Measurements from ENCODE around the gene STXBP2.

STXBP2 gene

DNA sequence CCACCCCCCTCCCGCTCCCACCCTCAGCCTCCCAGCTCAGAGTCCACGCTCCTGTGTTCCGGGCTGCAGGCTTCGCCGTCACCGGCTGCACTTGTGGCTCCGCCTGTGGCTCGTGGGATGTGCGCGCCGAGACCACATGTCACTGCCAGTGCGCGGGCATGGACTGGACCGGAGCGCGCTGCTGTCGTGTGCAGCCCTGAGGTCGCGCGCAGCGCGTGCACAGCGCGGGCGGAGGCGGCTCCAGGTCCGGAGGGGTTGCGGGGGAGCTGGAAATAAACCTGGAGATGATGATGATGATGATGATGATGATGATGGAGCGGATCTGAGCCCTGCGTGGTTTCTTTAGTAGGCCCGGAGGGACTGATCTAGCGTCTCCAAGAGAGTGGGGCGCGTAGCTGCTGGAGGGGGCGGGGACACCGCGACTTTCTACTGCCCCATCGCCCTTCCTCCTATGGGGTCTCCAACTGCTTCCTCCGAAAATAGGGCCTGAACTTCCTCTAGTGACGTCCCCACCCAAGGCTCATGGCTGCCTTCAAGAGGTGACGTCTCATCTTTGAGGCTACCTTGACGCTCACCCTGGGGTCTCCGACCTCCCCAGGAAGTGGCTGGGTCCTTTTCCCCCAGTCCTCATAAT is 33.4 kb downstream of the STXBP2 start:
- ChIA-PET CTCF (interaction anchor here (0.6 to 1.5 kb wide), 4 partner anchors 10 to 316 kb away, joined by 3 to 6 read pairs (median 4); partner anchors contain the start of gene TRAPPC5), POLR2A (interaction anchor here (0.6 kb wide), 1 partner anchor 11 kb away, joined by 4 read pairs; no protein-coding TSS in a partner anchor)
- H3K4me3 ChIP-seq (ENCODE audit: low read depth, low read length), result peak overlapping the region; percentile 20
- no peak overlapping the region for H3K27ac ChIP-seq (ENCODE audit: extremely low read depth, low read depth, low read length)
- H3K36me3 ChIP-seq (ENCODE audit: control insufficient read depth in 2 of 2, insufficient read depth in 1 of 2, low read length in 2 of 2), result no peaks in the 10 kb centered on the region
- H3K9me3 ChIP-seq (ENCODE audit: control insufficient read depth, insufficient read depth, low read depth, low read length), result no peaks in the 10 kb centered on the region
- no peaks in the 10 kb centered on the region for H3K4me1 ChIP-seq (ENCODE audit: control insufficient read depth, insufficient read depth, low read length)
- TF ChIP-seq TCF7L2 (IDR thresholded peaks at IDR 0.05; ENCODE audit: borderline replicate concordance, low read depth, low read length) (no peak), SCRT2 (tag by site-specific recombination; IDR thresholded peaks at IDR 0.05) (peak; percentile 65; the same call in 1 of the 2 replicates), ZFHX2 (tag by site-specific recombination; conservative IDR thresholded peaks at IDR 0.05) (0 out of 2 replicates have a peak, but pooled peaks have one; percentile 19), ZNF514 (tag by site-specific recombination; IDR thresholded peaks at IDR 0.05) (no peak), GFI1B (tag by site-specific recombination; IDR thresholded peaks at IDR 0.05) (no peak), ZBTB20 (tag by site-specific recombination; IDR thresholded peaks at IDR 0.05) (no peak)
- TF ChIP-seq, protein P1, sequence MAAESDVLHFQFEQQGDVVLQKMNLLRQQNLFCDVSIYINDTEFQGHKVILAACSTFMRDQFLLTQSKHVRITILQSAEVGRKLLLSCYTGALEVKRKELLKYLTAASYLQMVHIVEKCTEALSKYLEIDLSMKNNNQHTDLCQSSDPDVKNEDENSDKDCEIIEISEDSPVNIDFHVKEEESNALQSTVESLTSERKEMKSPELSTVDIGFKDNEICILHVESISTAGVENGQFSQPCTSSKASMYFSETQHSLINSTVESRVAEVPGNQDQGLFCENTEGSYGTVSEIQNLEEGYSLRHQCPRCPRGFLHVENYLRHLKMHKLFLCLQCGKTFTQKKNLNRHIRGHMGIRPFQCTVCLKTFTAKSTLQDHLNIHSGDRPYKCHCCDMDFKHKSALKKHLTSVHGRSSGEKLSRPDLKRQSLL (tag by site-specific recombination; IDR thresholded peaks at IDR 0.05), result peak; percentile 61; the same call in 1 of the 2 replicates
- TF ChIP-seq, protein P2, sequence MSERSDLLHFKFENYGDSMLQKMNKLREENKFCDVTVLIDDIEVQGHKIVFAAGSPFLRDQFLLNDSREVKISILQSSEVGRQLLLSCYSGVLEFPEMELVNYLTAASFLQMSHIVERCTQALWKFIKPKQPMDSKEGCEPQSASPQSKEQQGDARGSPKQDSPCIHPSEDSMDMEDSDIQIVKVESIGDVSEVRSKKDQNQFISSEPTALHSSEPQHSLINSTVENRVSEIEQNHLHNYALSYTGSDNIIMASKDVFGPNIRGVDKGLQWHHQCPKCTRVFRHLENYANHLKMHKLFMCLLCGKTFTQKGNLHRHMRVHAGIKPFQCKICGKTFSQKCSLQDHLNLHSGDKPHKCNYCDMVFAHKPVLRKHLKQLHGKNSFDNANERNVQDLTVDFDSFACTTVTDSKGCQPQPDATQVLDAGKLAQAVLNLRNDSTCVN (tag by site-specific recombination; optimal IDR thresholded peaks at IDR 0.05), result peak; percentile 75
- TF ChIP-seq, protein P3, sequence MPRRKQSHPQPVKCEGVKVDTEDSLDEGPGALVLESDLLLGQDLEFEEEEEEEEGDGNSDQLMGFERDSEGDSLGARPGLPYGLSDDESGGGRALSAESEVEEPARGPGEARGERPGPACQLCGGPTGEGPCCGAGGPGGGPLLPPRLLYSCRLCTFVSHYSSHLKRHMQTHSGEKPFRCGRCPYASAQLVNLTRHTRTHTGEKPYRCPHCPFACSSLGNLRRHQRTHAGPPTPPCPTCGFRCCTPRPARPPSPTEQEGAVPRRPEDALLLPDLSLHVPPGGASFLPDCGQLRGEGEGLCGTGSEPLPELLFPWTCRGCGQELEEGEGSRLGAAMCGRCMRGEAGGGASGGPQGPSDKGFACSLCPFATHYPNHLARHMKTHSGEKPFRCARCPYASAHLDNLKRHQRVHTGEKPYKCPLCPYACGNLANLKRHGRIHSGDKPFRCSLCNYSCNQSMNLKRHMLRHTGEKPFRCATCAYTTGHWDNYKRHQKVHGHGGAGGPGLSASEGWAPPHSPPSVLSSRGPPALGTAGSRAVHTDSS (tag by site-specific recombination; IDR thresholded peaks at IDR 0.05), result peak; percentile 64

DNA sequence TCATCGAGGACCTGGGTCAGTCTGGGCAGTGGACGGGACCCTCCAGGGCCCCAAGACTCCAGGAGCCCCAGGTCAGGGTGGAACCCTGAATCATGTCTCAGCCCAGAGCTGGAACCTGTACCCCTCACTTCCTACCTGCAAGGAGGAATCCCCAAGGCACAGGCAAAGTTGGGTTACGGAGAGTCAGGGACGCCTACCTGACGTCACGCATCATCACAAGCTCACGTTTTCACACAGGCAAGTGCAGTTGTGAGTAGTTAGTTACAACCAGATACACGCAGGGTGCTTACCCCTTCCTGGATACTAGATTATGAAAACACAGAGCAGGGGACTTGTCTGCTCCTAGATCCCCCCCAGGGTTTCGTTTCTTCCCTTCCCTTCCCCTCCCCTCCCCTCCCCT is 33.9 kb downstream of the STXBP2 start:
- no peaks in the 10 kb centered on the region for H3K36me3 ChIP-seq (ENCODE audit: control insufficient read depth in 2 of 2, insufficient read depth in 1 of 2, low read length in 2 of 2)
- CTCF ChIA-PET, result interaction anchor here (1.5 kb wide), 1 partner anchor 10 kb away, joined by 6 read pairs; the partner anchor contains the start of gene TRAPPC5
- no peak overlapping the region for H3K27ac ChIP-seq (ENCODE audit: extremely low read depth, low read depth, low read length)
- H3K4me1 ChIP-seq (ENCODE audit: control insufficient read depth, insufficient read depth, low read length), result no peaks in the 10 kb centered on the region
- POLR2A ChIA-PET, result no interaction called here
- H3K4me3 ChIP-seq (ENCODE audit: low read depth, low read length), result no peak overlapping the region
- H3K9me3 ChIP-seq (ENCODE audit: control insufficient read depth, insufficient read depth, low read depth, low read length), result no peaks in the 10 kb centered on the region
- TF ChIP-seq, protein P4, sequence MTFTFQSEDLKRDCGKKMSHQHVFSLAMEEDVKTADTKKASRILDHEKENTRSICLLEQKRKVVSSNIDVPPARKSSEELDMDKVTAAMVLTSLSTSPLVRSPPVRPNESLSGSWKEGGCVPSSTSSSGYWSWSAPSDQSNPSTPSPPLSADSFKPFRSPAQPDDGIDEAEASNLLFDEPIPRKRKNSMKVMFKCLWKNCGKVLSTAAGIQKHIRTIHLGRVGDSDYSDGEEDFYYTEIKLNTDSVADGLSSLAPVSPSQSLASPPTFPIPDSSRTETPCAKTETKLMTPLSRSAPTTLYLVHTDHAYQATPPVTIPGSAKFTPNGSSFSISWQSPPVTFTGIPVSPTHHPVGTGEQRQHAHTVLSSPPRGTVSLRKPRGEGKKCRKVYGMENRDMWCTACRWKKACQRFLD (tag by site-specific recombination; IDR thresholded peaks at IDR 0.05), result no peak
- TF ChIP-seq ZNF830 (tag by site-specific recombination; IDR thresholded peaks at IDR 0.05; ENCODE audit: low read depth), result no peak
- TF ChIP-seq HOXC10 (CRISPR knock-in tag; IDR thresholded peaks at IDR 0.05), result no peak
- TF ChIP-seq ZNF558 (tag by site-specific recombination; IDR thresholded peaks at IDR 0.05), result no peak
- TF ChIP-seq ZNF544 (tag by site-specific recombination; IDR thresholded peaks at IDR 0.05), result no peak
- TF ChIP-seq, protein P5, sequence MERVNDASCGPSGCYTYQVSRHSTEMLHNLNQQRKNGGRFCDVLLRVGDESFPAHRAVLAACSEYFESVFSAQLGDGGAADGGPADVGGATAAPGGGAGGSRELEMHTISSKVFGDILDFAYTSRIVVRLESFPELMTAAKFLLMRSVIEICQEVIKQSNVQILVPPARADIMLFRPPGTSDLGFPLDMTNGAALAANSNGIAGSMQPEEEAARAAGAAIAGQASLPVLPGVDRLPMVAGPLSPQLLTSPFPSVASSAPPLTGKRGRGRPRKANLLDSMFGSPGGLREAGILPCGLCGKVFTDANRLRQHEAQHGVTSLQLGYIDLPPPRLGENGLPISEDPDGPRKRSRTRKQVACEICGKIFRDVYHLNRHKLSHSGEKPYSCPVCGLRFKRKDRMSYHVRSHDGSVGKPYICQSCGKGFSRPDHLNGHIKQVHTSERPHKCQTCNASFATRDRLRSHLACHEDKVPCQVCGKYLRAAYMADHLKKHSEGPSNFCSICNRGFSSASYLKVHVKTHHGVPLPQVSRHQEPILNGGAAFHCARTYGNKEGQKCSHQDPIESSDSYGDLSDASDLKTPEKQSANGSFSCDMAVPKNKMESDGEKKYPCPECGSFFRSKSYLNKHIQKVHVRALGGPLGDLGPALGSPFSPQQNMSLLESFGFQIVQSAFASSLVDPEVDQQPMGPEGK (tag by site-specific recombination; IDR thresholded peaks at IDR 0.05), result no peak
- TF ChIP-seq, protein P6, sequence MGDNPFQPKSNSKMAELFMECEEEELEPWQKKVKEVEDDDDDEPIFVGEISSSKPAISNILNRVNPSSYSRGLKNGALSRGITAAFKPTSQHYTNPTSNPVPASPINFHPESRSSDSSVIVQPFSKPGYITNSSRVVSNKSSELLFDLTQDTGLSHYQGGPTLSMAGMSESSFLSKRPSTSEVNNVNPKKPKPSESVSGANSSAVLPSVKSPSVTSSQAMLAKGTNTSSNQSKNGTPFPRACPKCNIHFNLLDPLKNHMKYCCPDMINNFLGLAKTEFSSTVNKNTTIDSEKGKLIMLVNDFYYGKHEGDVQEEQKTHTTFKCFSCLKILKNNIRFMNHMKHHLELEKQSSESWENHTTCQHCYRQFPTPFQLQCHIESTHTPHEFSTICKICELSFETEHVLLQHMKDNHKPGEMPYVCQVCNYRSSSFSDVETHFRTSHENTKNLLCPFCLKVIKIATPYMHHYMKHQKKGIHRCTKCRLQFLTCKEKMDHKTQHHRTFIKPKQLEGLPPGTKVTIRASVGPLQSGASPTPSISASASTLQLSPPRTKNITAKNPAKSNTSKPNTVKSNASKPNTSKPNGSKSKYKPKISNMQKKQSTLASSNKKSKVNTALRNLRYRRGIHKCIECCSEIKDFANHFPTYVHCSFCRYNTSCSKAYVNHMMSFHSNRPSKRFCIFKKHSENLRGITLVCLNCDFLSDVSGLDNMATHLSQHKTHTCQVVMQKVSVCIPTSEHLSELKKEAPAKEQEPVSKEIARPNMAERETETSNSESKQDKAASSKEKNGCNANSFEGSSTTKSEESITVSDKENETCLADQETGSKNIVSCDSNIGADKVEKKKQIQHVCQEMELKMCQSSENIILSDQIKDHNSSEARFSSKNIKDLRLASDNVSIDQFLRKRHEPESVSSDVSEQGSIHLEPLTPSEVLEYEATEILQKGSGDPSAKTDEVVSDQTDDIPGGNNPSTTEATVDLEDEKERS (tag by site-specific recombination; IDR thresholded peaks at IDR 0.05), result no peak
- TF ChIP-seq ZBTB20 (tag by site-specific recombination; IDR thresholded peaks at IDR 0.05), result no peak
- TF ChIP-seq, protein P7, sequence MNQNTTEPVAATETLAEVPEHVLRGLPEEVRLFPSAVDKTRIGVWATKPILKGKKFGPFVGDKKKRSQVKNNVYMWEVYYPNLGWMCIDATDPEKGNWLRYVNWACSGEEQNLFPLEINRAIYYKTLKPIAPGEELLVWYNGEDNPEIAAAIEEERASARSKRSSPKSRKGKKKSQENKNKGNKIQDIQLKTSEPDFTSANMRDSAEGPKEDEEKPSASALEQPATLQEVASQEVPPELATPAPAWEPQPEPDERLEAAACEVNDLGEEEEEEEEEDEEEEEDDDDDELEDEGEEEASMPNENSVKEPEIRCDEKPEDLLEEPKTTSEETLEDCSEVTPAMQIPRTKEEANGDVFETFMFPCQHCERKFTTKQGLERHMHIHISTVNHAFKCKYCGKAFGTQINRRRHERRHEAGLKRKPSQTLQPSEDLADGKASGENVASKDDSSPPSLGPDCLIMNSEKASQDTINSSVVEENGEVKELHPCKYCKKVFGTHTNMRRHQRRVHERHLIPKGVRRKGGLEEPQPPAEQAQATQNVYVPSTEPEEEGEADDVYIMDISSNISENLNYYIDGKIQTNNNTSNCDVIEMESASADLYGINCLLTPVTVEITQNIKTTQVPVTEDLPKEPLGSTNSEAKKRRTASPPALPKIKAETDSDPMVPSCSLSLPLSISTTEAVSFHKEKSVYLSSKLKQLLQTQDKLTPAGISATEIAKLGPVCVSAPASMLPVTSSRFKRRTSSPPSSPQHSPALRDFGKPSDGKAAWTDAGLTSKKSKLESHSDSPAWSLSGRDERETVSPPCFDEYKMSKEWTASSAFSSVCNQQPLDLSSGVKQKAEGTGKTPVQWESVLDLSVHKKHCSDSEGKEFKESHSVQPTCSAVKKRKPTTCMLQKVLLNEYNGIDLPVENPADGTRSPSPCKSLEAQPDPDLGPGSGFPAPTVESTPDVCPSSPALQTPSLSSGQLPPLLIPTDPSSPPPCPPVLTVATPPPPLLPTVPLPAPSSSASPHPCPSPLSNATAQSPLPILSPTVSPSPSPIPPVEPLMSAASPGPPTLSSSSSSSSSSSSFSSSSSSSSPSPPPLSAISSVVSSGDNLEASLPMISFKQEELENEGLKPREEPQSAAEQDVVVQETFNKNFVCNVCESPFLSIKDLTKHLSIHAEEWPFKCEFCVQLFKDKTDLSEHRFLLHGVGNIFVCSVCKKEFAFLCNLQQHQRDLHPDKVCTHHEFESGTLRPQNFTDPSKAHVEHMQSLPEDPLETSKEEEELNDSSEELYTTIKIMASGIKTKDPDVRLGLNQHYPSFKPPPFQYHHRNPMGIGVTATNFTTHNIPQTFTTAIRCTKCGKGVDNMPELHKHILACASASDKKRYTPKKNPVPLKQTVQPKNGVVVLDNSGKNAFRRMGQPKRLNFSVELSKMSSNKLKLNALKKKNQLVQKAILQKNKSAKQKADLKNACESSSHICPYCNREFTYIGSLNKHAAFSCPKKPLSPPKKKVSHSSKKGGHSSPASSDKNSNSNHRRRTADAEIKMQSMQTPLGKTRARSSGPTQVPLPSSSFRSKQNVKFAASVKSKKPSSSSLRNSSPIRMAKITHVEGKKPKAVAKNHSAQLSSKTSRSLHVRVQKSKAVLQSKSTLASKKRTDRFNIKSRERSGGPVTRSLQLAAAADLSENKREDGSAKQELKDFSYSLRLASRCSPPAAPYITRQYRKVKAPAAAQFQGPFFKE (tag by site-specific recombination; IDR thresholded peaks at IDR 0.05; ENCODE audit: borderline replicate concordance), result no peak
